Central memory CD4-positive, alpha-beta T cell (primary cell): Measurements from ENCODE around the gene GPC3.

ENCODE experiments used
- DNase-seq: peaks from one replicate; pipeline ENCODE4 v3.0.0; 2022

Gene GPC3

GRCh38 chrX:133881007-133881406, 104.4 kb downstream of the GPC3 start:
- DNase-seq: no peak

- DNase-seq: no peak
Observed at GRCh38 chrX:133880032-133880443, 105.4 kb downstream of the GPC3 start.

- no peak for DNase-seq
Observed at GRCh38 chrX:133878710-133879109, 106.7 kb downstream of the GPC3 start.

- DNase-seq: no peak
Observed at GRCh38 chrX:133876646-133877045, 108.7 kb downstream of the GPC3 start.

GRCh38 chrX:133869270-133869669, 116.1 kb downstream of the GPC3 start:
- DNase-seq: no peak

- DNase-seq: no peak
Observed at GRCh38 chrX:133868682-133869081, 116.7 kb downstream of the GPC3 start.

GRCh38 chrX:133868250-133868649, 117.1 kb downstream of the GPC3 start:
- no peak for DNase-seq

- DNase-seq: no peak
Observed at GRCh38 chrX:133865761-133866471, 119.5 kb downstream of the GPC3 start.

GRCh38 chrX:133864236-133864635, 121.2 kb downstream of the GPC3 start:
- DNase-seq: no peak

- DNase-seq: no peak
Observed at GRCh38 chrX:133859860-133860259, 125.5 kb downstream of the GPC3 start.

- DNase-seq: no peak
Observed at GRCh38 chrX:133859336-133859735, 126.1 kb downstream of the GPC3 start.

- DNase-seq: no peak
Observed at GRCh38 chrX:133857640-133858269, 127.6 kb downstream of the GPC3 start.

GRCh38 chrX:133856819-133857218, 128.6 kb downstream of the GPC3 start:
- no peak for DNase-seq

GRCh38 chrX:133854290-133854689, 131.1 kb downstream of the GPC3 start:
- no peak for DNase-seq

GRCh38 chrX:133852837-133853356, 132.5 kb downstream of the GPC3 start:
- DNase-seq: no peak

- DNase-seq: no peak
Observed at GRCh38 chrX:133852401-133852800, 133.0 kb downstream of the GPC3 start.

- no peak for DNase-seq
Observed at GRCh38 chrX:133850399-133850798, 135.0 kb downstream of the GPC3 start.

GRCh38 chrX:133849676-133850075, 135.7 kb downstream of the GPC3 start:
- DNase-seq: no peak

GRCh38 chrX:133847340-133847994, 137.9 kb downstream of the GPC3 start:
- DNase-seq: no peak

GRCh38 chrX:133846311-133846710, 139.1 kb downstream of the GPC3 start:
- no peak for DNase-seq

- DNase-seq: no peak
Observed at GRCh38 chrX:133840415-133840814, 145.0 kb downstream of the GPC3 start.

GRCh38 chrX:133838761-133839676, 146.4 kb downstream of the GPC3 start:
- peak; percentile 3 for DNase-seq

- no peak for DNase-seq
Observed at GRCh38 chrX:133837091-133837490, 148.3 kb downstream of the GPC3 start.
